Measurements from ENCODE around the gene FSIP1. TPM values are rescaled to one million over a fixed set of nuclear protein-coding genes. Genes with fewer than 3 reads are reported as not detected.

The FSIP1 gene
- total RNA-seq, 1 donor from 2014 or later, result 2.9 TPM

DNA sequence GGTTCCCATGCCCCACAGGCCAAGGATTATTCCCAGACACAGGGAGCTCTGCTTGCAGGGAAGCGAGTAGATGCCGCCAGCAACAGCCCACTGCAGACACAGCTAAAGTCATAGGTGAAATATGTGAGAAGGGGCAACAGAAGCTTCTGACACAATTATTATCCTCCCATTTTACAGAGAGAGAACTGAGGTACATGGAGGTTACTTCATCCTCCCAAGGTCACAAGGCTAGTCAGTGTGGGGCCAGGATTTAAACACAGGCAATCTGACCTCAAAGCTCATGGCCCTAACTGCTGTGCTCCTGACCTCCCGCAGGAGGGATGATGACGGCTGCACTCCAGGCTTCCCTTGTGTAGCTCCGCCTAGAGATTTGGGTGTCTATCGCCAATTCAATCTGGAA is 15.7 kb upstream of the FSIP1 start:
- Mint-ChIP-seq H3K4me1 (ENCODE audit: unreplicated experiment) (peaks cover 18% of the 10 kb centered on the region), H3K27me3 (no peaks in the 10 kb centered on the region), H3K36me3 (no peaks in the 10 kb centered on the region), H3K27ac (no peak overlapping the region), H3K4me3 (no peak overlapping the region), H3K9me3 (no peaks in the 10 kb centered on the region)
- no peak for DNase-seq (ENCODE audit: extremely low spot score, unreplicated experiment)
- TF ChIP-seq, protein P1, sequence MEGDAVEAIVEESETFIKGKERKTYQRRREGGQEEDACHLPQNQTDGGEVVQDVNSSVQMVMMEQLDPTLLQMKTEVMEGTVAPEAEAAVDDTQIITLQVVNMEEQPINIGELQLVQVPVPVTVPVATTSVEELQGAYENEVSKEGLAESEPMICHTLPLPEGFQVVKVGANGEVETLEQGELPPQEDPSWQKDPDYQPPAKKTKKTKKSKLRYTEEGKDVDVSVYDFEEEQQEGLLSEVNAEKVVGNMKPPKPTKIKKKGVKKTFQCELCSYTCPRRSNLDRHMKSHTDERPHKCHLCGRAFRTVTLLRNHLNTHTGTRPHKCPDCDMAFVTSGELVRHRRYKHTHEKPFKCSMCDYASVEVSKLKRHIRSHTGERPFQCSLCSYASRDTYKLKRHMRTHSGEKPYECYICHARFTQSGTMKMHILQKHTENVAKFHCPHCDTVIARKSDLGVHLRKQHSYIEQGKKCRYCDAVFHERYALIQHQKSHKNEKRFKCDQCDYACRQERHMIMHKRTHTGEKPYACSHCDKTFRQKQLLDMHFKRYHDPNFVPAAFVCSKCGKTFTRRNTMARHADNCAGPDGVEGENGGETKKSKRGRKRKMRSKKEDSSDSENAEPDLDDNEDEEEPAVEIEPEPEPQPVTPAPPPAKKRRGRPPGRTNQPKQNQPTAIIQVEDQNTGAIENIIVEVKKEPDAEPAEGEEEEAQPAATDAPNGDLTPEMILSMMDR (conservative IDR thresholded peaks at IDR 0.05), result no peak

DNA sequence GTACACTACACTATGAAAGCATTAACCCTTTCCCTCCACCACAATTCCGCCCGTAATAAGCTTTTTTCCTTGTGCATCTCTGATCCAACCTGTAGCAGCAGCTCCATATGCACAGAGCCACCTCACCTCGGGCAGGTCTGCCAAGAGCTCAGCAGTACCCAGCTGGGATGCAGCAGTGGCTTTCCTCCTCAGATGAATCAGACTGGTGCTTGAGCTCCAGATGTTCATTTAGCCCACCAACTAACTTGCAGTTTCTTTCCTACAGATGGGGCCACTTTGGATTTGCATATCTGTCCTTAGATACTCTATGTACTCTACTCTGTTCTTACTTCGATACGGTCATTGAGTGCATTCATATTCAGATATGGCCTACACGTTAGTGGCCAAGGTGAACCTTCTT is 14.8 kb upstream of the FSIP1 start:
- no peaks in the 10 kb centered on the region for H3K27me3 Mint-ChIP-seq
- no peak for DNase-seq (ENCODE audit: extremely low spot score, unreplicated experiment)
- H3K36me3 Mint-ChIP-seq, result no peaks in the 10 kb centered on the region
- H3K27ac Mint-ChIP-seq, result no peak overlapping the region
- TF ChIP-seq, protein P1 (conservative IDR thresholded peaks at IDR 0.05), result no peak
- H3K4me3 Mint-ChIP-seq, result no peak overlapping the region
- peaks cover 18% of the 10 kb centered on the region for H3K4me1 Mint-ChIP-seq (ENCODE audit: unreplicated experiment)
- H3K9me3 Mint-ChIP-seq, result no peaks in the 10 kb centered on the region

DNA sequence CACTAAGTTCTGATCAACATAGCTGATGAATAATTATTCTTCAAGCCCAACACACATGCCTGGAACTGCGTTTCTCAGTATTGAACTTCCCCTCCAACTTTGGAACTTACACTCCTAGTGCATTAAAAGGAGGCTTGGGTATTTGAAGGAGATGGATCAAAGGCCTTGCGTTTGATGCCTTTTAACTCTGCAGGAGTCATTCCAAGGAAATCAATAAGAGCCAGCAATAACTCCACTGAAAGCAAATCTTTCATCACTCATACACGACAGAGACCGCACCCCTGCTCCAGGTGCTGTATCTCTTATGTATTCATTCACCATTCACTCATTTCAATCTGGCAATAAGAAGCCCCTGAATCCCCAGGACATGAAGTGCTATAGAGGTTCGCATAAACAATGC is 14.0 kb upstream of the FSIP1 start:
- H3K4me1 Mint-ChIP-seq (ENCODE audit: unreplicated experiment), result peaks cover 18% of the 10 kb centered on the region
- DNase-seq (ENCODE audit: extremely low spot score, unreplicated experiment), result no peak
- no peak overlapping the region for H3K4me3 Mint-ChIP-seq
- no peaks in the 10 kb centered on the region for H3K9me3 Mint-ChIP-seq
- no peaks in the 10 kb centered on the region for H3K27me3 Mint-ChIP-seq
- H3K27ac Mint-ChIP-seq, result no peak overlapping the region
- H3K36me3 Mint-ChIP-seq, result no peaks in the 10 kb centered on the region
- TF ChIP-seq, protein P1 (conservative IDR thresholded peaks at IDR 0.05), result no peak

DNA sequence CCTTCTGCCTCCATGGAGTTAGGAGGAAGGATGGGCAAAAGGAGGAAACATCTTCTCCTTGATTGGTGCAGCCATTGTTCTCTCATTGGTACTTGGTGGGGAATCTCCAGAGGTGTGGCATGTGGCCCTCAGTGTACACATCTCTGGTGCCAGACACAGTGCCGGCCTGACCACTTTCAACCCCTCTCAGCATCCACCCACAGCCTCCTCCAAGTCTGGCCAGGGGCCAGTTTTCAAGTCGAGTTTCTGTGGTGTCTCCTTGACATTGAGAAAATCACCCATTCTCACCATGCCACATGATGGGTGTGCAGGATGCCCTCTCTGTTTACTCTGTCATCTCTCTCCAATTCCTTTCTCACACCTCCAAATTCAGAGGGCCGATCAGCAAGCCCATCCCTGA is 12.8 kb upstream of the FSIP1 start:
- DNase-seq (ENCODE audit: extremely low spot score, unreplicated experiment), result no peak
- no peaks in the 10 kb centered on the region for H3K27me3 Mint-ChIP-seq
- H3K4me1 Mint-ChIP-seq (ENCODE audit: unreplicated experiment), result peaks cover 18% of the 10 kb centered on the region
- no peaks in the 10 kb centered on the region for H3K36me3 Mint-ChIP-seq
- H3K9me3 Mint-ChIP-seq, result no peaks in the 10 kb centered on the region
- H3K27ac Mint-ChIP-seq, result no peak overlapping the region
- TF ChIP-seq, protein P1 (conservative IDR thresholded peaks at IDR 0.05), result no peak
- no peak overlapping the region for H3K4me3 Mint-ChIP-seq

DNA sequence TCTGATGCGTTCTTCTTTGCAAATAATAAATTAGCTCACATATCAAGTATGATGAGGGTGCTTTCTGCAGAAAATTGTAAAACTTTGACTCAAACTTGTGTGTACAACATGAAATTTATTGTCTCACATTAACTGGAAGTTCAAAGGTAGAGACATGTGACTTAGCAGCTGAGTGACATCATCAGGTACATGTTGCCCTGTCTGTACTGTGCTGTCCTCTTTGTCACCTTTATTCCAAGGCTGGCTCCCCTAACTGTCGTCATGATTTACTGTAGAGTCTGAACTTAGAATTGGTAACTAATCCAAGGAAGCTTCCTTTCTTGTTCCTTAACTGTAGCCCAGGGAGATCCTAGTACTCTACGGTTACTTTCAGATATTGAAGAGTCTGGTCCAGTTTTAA is 12.3 kb upstream of the FSIP1 start:
- Mint-ChIP-seq H3K27ac (no peak overlapping the region), H3K27me3 (no peaks in the 10 kb centered on the region), H3K4me1 (ENCODE audit: unreplicated experiment) (peaks cover 18% of the 10 kb centered on the region), H3K36me3 (no peaks in the 10 kb centered on the region), H3K4me3 (no peak overlapping the region), H3K9me3 (no peaks in the 10 kb centered on the region)
- no peak for DNase-seq (ENCODE audit: extremely low spot score, unreplicated experiment)
- TF ChIP-seq, protein P1 (conservative IDR thresholded peaks at IDR 0.05), result no peak

DNA sequence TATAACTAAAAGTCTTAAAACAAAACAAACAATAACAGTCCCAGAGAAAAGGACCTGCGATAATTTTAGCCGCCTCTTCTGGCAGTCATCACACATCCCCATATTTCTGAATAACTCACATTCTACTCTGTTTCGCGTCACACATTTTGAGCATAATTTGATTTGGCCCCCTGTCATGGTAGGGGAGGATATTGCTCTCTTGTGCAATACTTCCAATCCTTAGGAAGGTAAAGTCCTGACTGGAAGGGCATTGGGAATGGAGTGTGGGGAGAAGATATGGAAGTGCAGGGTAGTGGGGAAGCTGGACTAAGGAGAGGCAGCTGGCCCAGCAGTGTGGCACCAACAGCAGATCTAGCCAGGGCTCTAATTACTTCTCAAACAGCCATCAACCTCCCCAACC is 11.3 kb upstream of the FSIP1 start:
- no peaks in the 10 kb centered on the region for H3K27me3 Mint-ChIP-seq
- H3K4me3 Mint-ChIP-seq, result no peak overlapping the region
- H3K4me1 Mint-ChIP-seq (ENCODE audit: unreplicated experiment), result peaks cover 24% of the 10 kb centered on the region
- H3K36me3 Mint-ChIP-seq, result no peaks in the 10 kb centered on the region
- no peak for DNase-seq (ENCODE audit: extremely low spot score, unreplicated experiment)
- H3K9me3 Mint-ChIP-seq, result no peaks in the 10 kb centered on the region
- no peak overlapping the region for H3K27ac Mint-ChIP-seq
- TF ChIP-seq, protein P1 (conservative IDR thresholded peaks at IDR 0.05), result no peak
